ENCODE measurements around the gene IRX3. TPM values are rescaled to one million over a fixed set of nuclear protein-coding genes. Genes with fewer than 3 reads are reported as not detected.
"Not testable (repeated sequence)": the region's sequence is repeated elsewhere in the genome, so short reads cannot be mapped to it uniquely, and the experiment has no call there.

Gene IRX3
- total RNA-seq, 1 donor from 2014 or later: 3.2 TPM

DNA sequence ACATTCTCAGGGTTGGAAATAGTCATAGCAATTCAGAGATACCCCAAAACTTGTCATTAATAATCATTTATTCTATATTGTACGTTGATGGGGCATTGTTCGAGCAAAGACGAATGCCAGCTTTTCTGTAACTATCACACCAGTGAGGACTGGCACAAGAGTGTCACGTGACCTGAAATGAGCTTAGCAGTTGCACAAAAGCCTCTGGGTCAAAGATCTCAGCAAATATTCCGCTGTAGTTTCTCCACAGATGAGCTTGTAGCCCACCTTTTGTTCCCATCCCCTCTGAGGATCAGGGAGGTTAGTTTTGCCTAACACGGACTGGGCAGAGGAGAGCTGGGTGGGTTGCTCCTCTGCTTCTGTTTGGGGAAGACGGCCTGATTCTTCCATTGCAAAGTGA, 18.2 kb downstream of the IRX3 start:
- TF ChIP-seq, protein P1, sequence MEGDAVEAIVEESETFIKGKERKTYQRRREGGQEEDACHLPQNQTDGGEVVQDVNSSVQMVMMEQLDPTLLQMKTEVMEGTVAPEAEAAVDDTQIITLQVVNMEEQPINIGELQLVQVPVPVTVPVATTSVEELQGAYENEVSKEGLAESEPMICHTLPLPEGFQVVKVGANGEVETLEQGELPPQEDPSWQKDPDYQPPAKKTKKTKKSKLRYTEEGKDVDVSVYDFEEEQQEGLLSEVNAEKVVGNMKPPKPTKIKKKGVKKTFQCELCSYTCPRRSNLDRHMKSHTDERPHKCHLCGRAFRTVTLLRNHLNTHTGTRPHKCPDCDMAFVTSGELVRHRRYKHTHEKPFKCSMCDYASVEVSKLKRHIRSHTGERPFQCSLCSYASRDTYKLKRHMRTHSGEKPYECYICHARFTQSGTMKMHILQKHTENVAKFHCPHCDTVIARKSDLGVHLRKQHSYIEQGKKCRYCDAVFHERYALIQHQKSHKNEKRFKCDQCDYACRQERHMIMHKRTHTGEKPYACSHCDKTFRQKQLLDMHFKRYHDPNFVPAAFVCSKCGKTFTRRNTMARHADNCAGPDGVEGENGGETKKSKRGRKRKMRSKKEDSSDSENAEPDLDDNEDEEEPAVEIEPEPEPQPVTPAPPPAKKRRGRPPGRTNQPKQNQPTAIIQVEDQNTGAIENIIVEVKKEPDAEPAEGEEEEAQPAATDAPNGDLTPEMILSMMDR (IDR thresholded peaks at IDR 0.05; ENCODE audit: insufficient read depth, low read length, poor library complexity, severe bottlenecking): no peak
- H3K36me3 ChIP-seq (ENCODE audit: control insufficient read depth, insufficient read depth, low read length): no peaks in the 10 kb centered on the region
- no peak for DNase-seq (ENCODE audit: low read depth)

DNA sequence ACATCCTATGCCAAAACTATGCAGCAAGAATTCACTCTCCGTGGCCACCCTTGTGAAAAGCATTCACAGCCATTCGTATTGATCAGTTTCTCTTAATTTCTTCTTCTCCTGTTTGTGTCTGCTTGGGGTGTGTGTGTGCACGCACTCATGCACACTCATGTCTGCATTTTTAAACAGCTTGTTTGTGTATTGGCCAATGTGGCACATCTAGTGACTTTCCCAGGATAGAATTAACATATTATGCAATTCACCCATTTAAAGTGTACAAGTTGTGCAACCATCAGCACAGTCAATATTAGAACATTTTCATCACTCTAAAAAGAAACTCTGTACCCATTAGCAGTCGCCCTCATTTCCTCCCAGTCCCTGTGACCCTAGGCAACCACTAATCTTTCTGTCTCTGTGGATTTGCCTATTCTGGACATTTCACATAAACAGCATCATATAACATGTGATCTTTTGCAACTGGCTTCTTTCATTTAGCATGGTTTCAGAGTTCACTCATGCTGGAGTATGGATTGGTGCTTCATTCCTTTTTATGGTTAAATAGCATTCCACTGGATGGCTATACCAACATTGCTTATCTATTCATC, 20.1 kb downstream of the IRX3 start:
- Histone ChIP-seq H3K27me3 (ENCODE audit: control insufficient read depth, insufficient read depth, low read length) (no peaks in the 10 kb centered on the region), H3K36me3 (ENCODE audit: control insufficient read depth, insufficient read depth, low read length) (no peaks in the 10 kb centered on the region), H3K4me3 (ENCODE audit: low read depth, low read length) (no peak overlapping the region)
- DNase-seq (ENCODE audit: low read depth): no peak
- TF ChIP-seq, protein P1 (IDR thresholded peaks at IDR 0.05; ENCODE audit: insufficient read depth, low read length, poor library complexity, severe bottlenecking): no peak

More for the DNA sequence above, 18.2 kb downstream of the IRX3 start:
- H3K4me3 ChIP-seq (ENCODE audit: low read depth, low read length): no peak overlapping the region
- H3K27me3 ChIP-seq (ENCODE audit: control insufficient read depth, insufficient read depth, low read length): no peaks in the 10 kb centered on the region

DNA sequence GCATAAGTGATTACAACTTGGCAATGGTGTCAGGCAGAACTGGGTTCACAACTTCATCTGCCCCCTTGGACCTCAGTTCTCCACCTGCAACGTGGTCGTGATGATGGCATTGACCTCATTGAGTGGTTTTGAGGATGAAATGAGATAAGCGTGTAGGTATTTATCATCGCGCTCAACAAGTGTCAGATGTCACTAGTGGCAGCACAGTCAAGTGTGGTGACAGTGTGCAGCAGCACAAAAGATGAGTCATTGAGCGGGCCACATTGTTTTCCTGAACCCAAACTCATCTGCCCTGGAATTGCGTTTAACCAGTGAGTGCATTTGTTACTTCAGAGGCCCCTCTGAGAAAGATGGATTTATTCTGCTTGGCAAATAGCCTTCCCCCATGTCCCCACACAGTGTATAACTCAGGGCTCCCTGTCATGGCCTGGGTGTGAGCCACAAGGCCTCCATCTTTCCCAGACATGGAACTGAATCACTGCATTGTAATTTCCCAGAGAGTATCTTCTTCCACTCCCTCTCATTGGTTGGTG, 20.9 kb downstream of the IRX3 start:
- Histone ChIP-seq H3K36me3 (ENCODE audit: control insufficient read depth, insufficient read depth, low read length) (no peaks in the 10 kb centered on the region), H3K27me3 (ENCODE audit: control insufficient read depth, insufficient read depth, low read length) (no peaks in the 10 kb centered on the region), H3K4me3 (ENCODE audit: low read depth, low read length) (no peak overlapping the region)
- DNase-seq (ENCODE audit: low read depth): no peak
- TF ChIP-seq, protein P1 (IDR thresholded peaks at IDR 0.05; ENCODE audit: insufficient read depth, low read length, poor library complexity, severe bottlenecking): no peak

DNA sequence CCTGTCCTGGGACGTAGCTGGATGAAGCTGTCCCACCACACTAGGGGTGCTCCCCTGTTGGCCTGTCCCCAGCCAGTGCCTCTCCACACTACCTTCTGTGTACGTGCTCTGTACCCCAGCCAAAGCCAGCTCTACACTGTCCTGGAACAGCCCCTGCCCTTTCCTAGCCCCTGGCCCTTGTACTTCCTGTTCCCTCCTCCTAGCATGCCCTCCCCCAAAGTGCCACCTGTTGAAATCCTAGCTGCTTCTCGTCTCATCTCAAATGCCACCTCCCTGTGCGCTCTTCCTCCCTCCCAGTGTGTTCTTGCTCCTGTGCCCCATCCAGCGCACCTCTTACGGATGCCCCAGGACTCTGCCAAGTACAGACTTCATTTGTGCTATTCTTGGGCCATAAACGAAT, 33.5 kb downstream of the IRX3 start:
- no peak for DNase-seq (ENCODE audit: low read depth)
- peaks cover 2% of the 10 kb centered on the region for H3K27me3 ChIP-seq (ENCODE audit: control insufficient read depth, insufficient read depth, low read length)
- no peak overlapping the region for H3K4me3 ChIP-seq (ENCODE audit: low read depth, low read length)
- TF ChIP-seq, protein P1 (IDR thresholded peaks at IDR 0.05; ENCODE audit: insufficient read depth, low read length, poor library complexity, severe bottlenecking): no peak
- H3K36me3 ChIP-seq (ENCODE audit: control insufficient read depth, insufficient read depth, low read length): no peaks in the 10 kb centered on the region

DNA sequence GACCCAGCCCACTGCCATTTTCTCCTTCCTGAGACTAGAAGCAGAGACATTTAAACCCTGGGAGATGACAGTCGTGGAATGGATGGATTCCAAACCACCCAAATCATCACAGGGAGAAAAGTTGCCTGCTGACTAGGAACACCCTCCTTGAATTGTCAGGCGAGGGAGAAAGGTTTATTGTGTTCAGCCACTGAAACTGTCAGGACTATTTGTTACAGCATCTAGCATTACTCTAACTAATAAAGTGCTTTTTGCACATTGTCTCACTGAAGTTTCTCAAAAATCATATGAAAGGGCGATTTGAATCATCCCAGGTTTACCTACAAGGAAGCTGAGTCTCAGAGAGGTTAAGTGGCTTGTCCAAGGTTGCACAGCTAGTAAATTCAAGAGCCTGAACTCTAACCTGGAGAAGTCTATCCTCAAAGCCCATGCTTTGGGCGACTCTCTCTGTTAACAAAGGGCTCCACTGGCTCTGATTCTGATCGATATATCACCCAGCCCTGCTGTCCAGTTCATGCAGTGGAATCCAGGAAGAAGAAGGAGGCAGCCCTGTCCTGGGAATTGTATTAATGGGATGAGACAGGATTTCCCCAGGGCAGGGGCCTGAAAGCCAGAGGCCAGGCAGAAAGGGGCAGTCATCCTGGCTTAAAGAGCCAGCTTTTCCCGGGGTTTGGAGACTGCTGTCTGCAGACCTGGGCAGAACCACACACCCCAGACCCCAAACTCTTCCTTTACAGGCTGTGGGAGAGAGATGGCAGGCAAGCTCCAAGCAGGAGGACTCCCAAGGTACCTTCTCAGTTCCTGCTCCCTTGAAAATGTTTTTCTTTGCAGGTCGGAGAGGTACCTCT, 37.5 kb downstream of the IRX3 start:
- TF ChIP-seq, protein P1 (IDR thresholded peaks at IDR 0.05; ENCODE audit: insufficient read depth, low read length, poor library complexity, severe bottlenecking): no peak
- no peak for DNase-seq (ENCODE audit: low read depth)
- H3K27me3 ChIP-seq (ENCODE audit: control insufficient read depth, insufficient read depth, low read length): peaks cover 9% of the 10 kb centered on the region
- H3K4me3 ChIP-seq (ENCODE audit: low read depth, low read length): no peak overlapping the region
- no peaks in the 10 kb centered on the region for H3K36me3 ChIP-seq (ENCODE audit: control insufficient read depth, insufficient read depth, low read length)

DNA sequence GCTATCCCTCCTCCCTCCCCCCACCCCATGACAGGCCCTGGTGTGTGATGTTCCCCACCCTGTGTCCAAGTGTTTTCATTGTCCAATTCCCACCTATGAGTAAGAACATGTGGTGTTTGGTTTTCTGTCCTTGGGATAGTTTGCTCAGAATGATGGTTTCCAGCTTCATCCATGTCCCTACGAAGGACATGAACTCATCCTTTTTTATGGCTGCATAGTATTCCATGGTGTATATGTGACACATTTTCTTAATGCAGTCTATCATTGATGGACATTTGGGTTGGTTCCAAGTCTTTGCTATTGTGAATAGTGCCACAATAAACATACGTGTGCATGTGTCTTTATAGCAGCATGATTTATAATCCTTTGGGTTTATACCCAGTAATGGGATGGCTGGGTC, 38.9 kb downstream of the IRX3 start:
- H3K36me3 ChIP-seq (ENCODE audit: control insufficient read depth, insufficient read depth, low read length); DNase-seq (ENCODE audit: low read depth); H3K4me3 ChIP-seq (ENCODE audit: low read depth, low read length): not testable (repeated sequence)
- H3K27me3 ChIP-seq (ENCODE audit: control insufficient read depth, insufficient read depth, low read length): peaks cover 12% of the 10 kb centered on the region

All from kidney epithelial cell (primary cell).